HL-60/S4 treated with retinoic acid at 250 ng/mL for 4 days and 3 days (cell line): ENCODE results near the gene SMPD2.

Source experiments
- in situ Hi-C: fragments of 300-500 bp; cut with MboI; formaldehyde crosslinking; loops from 2 replicates; pipeline ENCODE4 v1.7.0; 2022; ENCODE audit warnings: low sequenced_read_pairs

Gene SMPD2

DNA sequence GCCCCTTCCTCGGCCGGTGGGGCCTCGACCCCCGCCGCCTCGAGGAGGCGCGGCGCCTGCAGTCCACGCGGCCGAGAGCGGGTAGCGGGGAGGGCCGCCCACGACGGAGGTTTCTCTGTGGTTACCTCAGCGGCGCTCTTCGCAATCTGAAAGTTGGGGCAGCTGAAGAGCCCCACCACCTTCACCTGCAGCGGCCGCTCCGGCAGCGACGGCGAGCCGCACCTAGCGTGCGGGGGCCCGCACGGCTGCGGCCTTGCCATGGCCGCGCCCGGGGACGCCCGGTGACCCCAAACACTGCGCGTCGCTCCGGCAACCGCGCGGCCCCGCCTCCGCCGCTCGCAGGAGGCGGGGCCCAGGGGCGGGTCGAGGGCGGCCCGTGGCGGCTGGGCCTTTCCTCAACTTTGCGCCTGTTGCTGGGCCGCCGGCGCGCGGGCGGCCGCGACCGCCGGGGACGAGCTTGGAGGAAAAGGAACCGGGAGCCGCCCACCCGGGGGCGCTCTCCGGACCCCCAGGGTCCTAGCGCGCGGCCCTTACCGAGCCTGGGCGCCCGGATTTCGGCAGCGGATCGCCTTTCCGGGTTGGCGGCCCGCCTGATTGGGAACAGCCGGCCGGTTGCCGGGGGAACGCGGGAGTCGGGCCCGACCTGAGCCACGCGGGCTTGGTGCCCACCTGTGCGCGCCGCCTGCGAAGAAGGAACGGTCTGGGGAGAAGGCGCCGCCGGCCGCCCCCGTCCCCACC is at the start of gene SMPD2, which contains the start of gene PPIL6:
TSS of gene SMPD2 (plus strand) at position 394 of the 738 bp plus-strand sequence. CDS start 398 bp downstream, outside the sequence.
TSS of gene PPIL6 (minus strand) at position 298 of the 738 bp plus-strand sequence. CDS start at position 260, 38 bp downstream.
- in situ Hi-C loops: no loop called here

GRCh38 chr6:109393157-109393885 is 47.2 kb upstream of the SMPD2 start:
- in situ Hi-C loops: loop anchor here (25.0 kb wide), 1 partner anchor 856 kb away; no protein-coding TSS in a partner anchor

DNA sequence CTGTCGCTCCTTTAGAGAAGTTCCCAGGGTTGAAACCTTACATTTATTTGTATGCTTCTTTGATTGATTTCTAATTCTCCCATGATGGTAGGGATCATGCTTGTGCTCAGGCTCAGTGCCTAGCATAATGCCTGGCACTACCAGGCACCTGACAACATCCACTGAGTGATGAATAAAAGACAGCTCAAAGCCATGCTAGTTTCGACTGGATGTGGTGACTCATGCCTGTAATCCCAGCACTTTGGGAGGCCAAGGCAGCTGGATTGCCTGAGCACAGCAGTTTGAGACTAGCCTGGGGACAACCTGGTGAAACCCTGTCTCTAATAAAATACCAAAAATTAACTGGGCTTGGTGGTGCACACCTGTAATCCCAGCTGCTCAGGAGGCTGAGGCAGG is 46.6 kb upstream of the SMPD2 start:
- in situ Hi-C loops: loop anchor here (25.0 kb wide), 1 partner anchor 857 kb away; no protein-coding TSS in a partner anchor

- in situ Hi-C loops: loop anchor here (25.0 kb wide), 1 partner anchor 859 kb away; no protein-coding TSS in a partner anchor
These were observed 44.3 kb upstream of the SMPD2 start for GRCh38 chr6:109396046-109396718.

GRCh38 chr6:109397020-109397419 is 43.5 kb upstream of the SMPD2 start:
- in situ Hi-C loops: loop anchor here (25.0 kb wide), 1 partner anchor 860 kb away; no protein-coding TSS in a partner anchor

- in situ Hi-C loops: no loop called here
These were observed 34.3 kb upstream of the SMPD2 start for GRCh38 chr6:109406196-109406595.

- in situ Hi-C loops: no loop called here
These were observed 29.5 kb upstream of the SMPD2 start for GRCh38 chr6:109411034-109411433.

DNA sequence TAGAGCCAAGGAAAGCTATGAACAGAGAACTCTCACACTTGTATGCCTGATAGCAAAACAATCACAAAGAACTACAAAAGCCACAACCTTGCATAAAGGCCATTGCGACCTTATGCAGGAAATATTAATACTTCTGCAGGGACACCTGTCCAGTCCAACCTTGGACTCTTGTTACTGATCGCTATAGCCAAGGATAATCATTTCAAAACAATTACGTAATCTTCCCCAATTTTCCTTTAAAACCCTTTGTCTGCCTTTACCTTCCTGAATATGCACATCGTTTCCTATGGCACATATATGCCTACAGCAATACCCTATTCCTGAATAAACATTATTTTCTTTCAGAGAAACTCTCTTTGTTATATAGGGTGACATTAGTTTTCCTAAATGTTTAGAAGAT is 22.9 kb upstream of the SMPD2 start:
- in situ Hi-C loops: no loop called here

DNA sequence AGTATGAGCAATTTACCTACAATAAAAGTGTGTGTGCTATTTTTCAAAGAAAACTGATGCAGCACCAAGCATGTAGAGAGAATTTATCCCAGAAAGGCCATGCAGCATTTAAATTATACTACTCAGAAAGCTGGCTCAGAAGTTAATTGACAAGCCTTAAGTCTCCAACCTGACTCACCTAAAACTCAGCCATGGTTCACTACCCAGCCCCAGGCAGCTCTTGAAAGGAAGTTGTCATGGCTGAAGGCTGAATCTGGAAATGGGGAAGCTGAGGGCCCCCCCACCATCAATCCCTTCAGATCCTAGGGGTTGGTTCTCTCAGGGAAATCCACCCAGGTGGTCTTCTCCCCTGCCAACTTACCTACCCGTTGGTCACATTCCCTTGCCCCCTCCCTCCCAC is 19.8 kb upstream of the SMPD2 start:
- in situ Hi-C loops: no loop called here

DNA sequence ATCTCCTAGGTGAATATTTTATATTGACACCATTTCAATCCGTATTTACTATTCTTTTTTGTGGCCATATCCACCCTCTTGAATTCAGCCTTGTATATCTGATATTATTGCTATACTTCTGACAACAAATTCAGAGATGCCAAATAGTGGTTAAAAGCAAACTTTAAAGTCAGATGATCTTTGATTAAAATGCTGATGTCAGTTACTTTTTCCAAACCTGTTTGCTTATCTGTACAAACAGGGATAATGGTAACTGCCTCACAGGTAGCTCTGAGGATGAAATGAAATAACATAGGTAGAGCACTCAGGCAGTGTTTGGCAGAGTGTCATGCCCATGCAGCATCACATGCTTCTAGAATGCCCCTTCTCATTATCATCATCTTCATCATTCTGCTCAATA is 19.3 kb upstream of the SMPD2 start:
- in situ Hi-C loops: no loop called here

GRCh38 chr6:109424946-109425345 is 15.6 kb upstream of the SMPD2 start:
- in situ Hi-C loops: no loop called here

- in situ Hi-C loops: no loop called here
These were observed 11.5 kb upstream of the SMPD2 start for GRCh38 chr6:109428889-109429477.

DNA sequence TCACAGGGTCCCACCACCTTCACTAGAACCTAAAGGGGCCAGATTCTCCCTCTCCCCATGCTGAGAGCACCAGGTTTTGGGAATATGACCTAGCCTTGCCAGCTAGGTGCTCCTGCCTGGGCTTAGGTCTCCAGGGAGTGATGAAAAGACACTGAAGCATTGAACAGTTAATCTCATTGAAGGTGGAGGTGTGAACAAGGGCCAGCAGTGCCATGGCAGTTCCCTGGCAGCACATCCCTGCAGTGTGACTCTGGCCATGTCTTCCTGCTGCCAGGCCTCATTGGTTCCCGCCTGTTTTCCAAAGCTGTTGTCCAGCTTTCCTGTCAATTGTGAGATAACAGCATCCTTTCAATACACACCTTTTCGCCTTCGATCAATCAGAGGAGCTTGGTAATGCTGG is 11.0 kb upstream of the SMPD2 start:
- in situ Hi-C loops: no loop called here

DNA sequence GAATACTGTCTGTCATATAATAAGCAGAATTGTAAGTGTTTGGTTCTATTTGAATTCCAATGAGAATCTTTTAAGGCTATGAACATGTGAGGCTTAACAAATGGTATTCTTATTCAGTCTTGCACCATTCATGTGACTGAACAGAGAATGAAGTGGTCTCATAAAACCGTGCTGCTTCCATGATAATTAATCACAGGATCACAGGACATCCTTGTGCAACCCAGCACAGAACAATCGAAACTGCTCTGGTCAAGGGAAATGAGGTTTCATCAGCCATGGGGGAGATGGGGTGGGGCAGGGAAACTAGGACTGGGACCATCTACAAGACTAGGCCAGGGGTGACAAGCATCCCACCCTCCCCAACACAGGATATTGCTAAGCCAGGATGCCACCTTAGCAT is 6.1 kb upstream of the SMPD2 start:
- in situ Hi-C loops: no loop called here

GRCh38 chr6:109436041-109436440 is 4.5 kb upstream of the SMPD2 start:
- in situ Hi-C loops: no loop called here

- in situ Hi-C loops: no loop called here
These were observed 719 bp downstream of the SMPD2 start for GRCh38 chr6:109441069-109441816.

DNA sequence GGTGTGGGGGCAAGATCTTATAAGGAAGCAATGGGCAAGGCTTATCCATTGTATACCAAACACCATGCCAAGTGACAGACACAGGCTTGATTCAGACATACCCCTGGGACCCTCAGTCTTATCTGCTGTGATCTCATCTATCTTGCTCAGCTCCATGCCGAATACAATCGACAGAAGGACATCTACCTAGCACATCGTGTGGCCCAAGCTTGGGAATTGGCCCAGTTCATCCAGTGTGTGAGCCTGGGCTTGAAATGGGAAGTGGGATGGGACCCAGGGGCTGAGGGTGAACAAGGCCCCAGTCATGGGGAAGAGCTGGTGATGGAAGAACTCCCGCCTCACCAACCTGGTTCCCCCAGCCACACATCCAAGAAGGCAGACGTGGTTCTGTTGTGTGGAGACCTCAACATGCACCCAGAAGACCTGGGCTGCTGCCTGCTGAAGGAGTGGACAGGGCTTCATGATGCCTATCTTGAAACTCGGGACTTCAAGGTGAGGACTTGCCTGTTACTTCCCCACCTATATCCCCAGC is 1.9 kb downstream of the SMPD2 start:
- in situ Hi-C loops: no loop called here

DNA sequence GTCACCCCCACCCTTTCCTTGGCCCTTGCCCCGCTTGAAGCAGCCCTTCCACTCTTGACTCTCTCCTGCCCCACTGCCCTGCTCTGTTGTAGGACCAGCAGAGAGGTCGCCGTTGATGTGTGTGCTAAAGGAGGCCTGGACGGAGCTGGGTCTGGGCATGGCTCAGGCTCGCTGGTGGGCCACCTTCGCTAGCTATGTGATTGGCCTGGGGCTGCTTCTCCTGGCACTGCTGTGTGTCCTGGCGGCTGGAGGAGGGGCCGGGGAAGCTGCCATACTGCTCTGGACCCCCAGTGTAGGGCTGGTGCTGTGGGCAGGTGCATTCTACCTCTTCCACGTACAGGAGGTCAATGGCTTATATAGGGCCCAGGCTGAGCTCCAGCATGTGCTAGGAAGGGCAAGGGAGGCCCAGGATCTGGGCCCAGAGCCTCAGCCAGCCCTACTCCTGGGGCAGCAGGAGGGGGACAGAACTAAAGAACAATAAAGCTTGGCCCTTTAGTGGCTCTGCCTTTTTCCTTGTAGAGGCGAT is 3.0 kb downstream of the SMPD2 start:
- in situ Hi-C loops: no loop called here

- in situ Hi-C loops: no loop called here
These were observed 4.9 kb downstream of the SMPD2 start for GRCh38 chr6:109445382-109445781.

DNA sequence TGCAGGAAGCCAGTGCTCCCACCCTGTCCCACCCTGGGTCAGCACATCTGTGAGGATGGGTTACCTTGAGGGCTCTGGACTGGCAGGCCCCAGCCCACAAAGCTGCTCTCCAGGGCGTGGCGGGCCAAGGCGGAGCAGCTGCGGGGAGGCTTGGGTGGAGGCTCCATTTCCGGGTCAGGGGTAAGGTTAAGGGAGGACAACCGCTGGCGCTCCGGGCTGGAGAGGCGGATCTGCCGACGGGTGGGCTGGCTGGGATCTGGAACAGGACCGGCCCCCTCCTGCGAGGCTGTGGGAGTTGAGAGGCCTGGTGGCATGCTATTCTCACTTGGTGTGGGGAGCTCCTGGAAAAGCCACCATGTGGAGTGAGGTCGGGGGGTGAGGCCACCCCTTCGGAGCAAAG is 5.5 kb downstream of the SMPD2 start:
- in situ Hi-C loops: no loop called here
